H9 (cell line): ENCODE results near the gene TOR4A. TPM values are rescaled to one million over a fixed set of nuclear protein-coding genes. Genes with fewer than 3 reads are reported as not detected.

Experiments used
- DNase-seq: peaks from one replicate; pipeline ENCODE4 v3.0.0-alpha.2; 2017
- H2AFZ ChIP-seq: one replicate; pipeline ENCODE4 v1.6.1; 2013; ENCODE audit warnings: mild to moderate bottlenecking, low read length, control low read depth, moderate library complexity
- H2AK5ac ChIP-seq: 2 replicates; pipeline ENCODE4 v1.6.1; 2013; ENCODE audit warnings: low read length, control low read depth, mixed read lengths; ENCODE audit not compliant: insufficient read length
- H2BK120ac ChIP-seq: one replicate; pipeline ENCODE4 v1.6.1; 2013; ENCODE audit warnings: low read depth, mild to moderate bottlenecking, low read length, control low read depth, inconsistent platforms; ENCODE audit not compliant: poor library complexity, severe bottlenecking
- H2BK12ac ChIP-seq: 2 replicates; pipeline ENCODE4 v1.6.1; 2013; ENCODE audit warnings: low read length, control low read depth, mixed read lengths, low read depth; ENCODE audit not compliant: insufficient read length
- H2BK15ac ChIP-seq: 2 replicates; pipeline ENCODE4 v1.6.1; 2013; ENCODE audit warnings: low read depth, low read length, control low read depth
- H2BK20ac ChIP-seq: one replicate; pipeline ENCODE4 v1.6.1; 2013; ENCODE audit warnings: low read depth, mild to moderate bottlenecking, low read length, control low read depth, inconsistent platforms; ENCODE audit not compliant: poor library complexity, severe bottlenecking
- H2BK5ac ChIP-seq: 2 replicates; pipeline ENCODE4 v1.6.1; 2013; ENCODE audit warnings: low read length, control low read depth, mixed read lengths; ENCODE audit not compliant: insufficient read length
- H3K14ac ChIP-seq: 2 replicates; pipeline ENCODE4 v1.6.1; 2013; ENCODE audit warnings: low read length, control low read depth; ENCODE audit not compliant: insufficient read depth
- H3K18ac ChIP-seq: 2 replicates; pipeline ENCODE4 v1.6.1; 2013; ENCODE audit warnings: low read depth, mild to moderate bottlenecking, mixed read lengths, low read length, control low read depth; ENCODE audit not compliant: insufficient read length
- H3K23ac ChIP-seq: 2 replicates; pipeline ENCODE4 v1.6.1; 2013; ENCODE audit warnings: low read length, control low read depth, mixed read lengths, low read depth; ENCODE audit not compliant: insufficient read length
- H3K23me2 ChIP-seq: 2 replicates; pipeline ENCODE4 v1.6.1; 2013; ENCODE audit warnings: low read depth, mild to moderate bottlenecking, mixed read lengths, low read length, control low read depth; ENCODE audit not compliant: insufficient read length, poor library complexity, severe bottlenecking
- H3K27ac ChIP-seq: 2 replicates; pipeline ENCODE4 v1.5.1; 2013; ENCODE audit warnings: low read length, control low read depth, mixed read lengths, low read depth; ENCODE audit not compliant: insufficient read length
- H3K27me3 ChIP-seq: 2 replicates; pipeline ENCODE4 v1.6.1; 2013; ENCODE audit warnings: low read length, control low read depth, inconsistent platforms; ENCODE audit not compliant: insufficient read depth
- H3K4ac ChIP-seq: 2 replicates; pipeline ENCODE4 v1.6.1; 2013; ENCODE audit warnings: low read depth, mild to moderate bottlenecking, control low read depth, inconsistent platforms, low read length, moderate library complexity
- H3K4me1 ChIP-seq: 2 replicates; pipeline ENCODE4 v1.6.1; 2013; ENCODE audit warnings: low read length, control low read depth, inconsistent platforms; ENCODE audit not compliant: insufficient read depth
- H3K4me2 ChIP-seq: 2 replicates; pipeline ENCODE4 v1.6.1; 2013; ENCODE audit warnings: low read length, control low read depth, mixed read lengths; ENCODE audit not compliant: insufficient read length, insufficient read depth
- H3K56ac ChIP-seq: 2 replicates; pipeline ENCODE4 v1.6.1; 2013; ENCODE audit warnings: low read depth, mild to moderate bottlenecking, mixed read lengths, low read length, control low read depth; ENCODE audit not compliant: insufficient read length
- H3K79me1 ChIP-seq: 2 replicates; pipeline ENCODE4 v1.6.1; 2013; ENCODE audit warnings: low read depth, mild to moderate bottlenecking, moderate library complexity, low read length, control low read depth, inconsistent platforms; ENCODE audit not compliant: insufficient read depth, poor library complexity, severe bottlenecking
- H3K79me2 ChIP-seq: 2 replicates; pipeline ENCODE4 v1.6.1; 2013; ENCODE audit warnings: low read length, control low read depth, inconsistent platforms; ENCODE audit not compliant: insufficient read depth
- H3K9ac ChIP-seq: 2 replicates; pipeline ENCODE4 v1.6.1; 2013; ENCODE audit warnings: low read length, control low read depth, mixed read lengths; ENCODE audit not compliant: insufficient read length; ENCODE audit errors: extremely low read depth
- H3K9me3 ChIP-seq: one replicate; pipeline ENCODE4 v1.6.1; 2013; ENCODE audit warnings: low read depth, low read length, inconsistent platforms; ENCODE audit not compliant: control insufficient read depth
- H3T11ph ChIP-seq: one replicate; pipeline ENCODE4 v1.6.1; 2013; ENCODE audit warnings: mild to moderate bottlenecking, low read length, control low read depth, inconsistent platforms
- H4K20me1 ChIP-seq: one replicate; pipeline ENCODE4 v1.6.1; 2013; ENCODE audit not compliant: control insufficient read depth, insufficient read length, insufficient read depth
- H4K5ac ChIP-seq: 2 replicates; pipeline ENCODE4 v1.6.1; 2013; ENCODE audit warnings: low read depth, mild to moderate bottlenecking, mixed read lengths, low read length, control low read depth; ENCODE audit not compliant: insufficient read length
- H4K8ac ChIP-seq: replicated peaks from 2 replicates; pipeline ENCODE4 v1.6.1; 2013; ENCODE audit warnings: low read length, control low read depth, mixed read lengths, low read depth; ENCODE audit not compliant: insufficient read length
- H4K91ac ChIP-seq: 2 replicates; pipeline ENCODE4 v1.6.1; 2013; ENCODE audit warnings: low read depth, mild to moderate bottlenecking, moderate library complexity, mixed read lengths, low read length, control low read depth; ENCODE audit not compliant: insufficient read length
- H3K27ac Mint-ChIP-seq, 3 experiments: 2 replicates in 2 of 3; 3 replicates in 1 of 3; pipeline ENCODE4 v1.8.0; 2020 to 2021; ENCODE audit warnings: mixed read lengths in 3 of 3, mild to moderate bottlenecking in 1 of 3, moderate library complexity in 1 of 3
- H3K27me3 Mint-ChIP-seq: 2 replicates; pipeline ENCODE4 v1.8.0; 2021; ENCODE audit warnings: low read depth, mild to moderate bottlenecking, moderate library complexity, mixed read lengths
- H3K36me3 Mint-ChIP-seq, 3 experiments: 2 replicates in 2 of 3; 3 replicates in 1 of 3; pipeline ENCODE4 v1.8.0; 2020 to 2021; ENCODE audit warnings: low read depth in 3 of 3, mixed read lengths in 3 of 3; ENCODE audit not compliant: insufficient read depth in 1 of 3
- H3K4me1 Mint-ChIP-seq, 2 experiments: 2 replicates each; pipeline ENCODE4 v1.8.0; 2020; ENCODE audit warnings: mixed read lengths in 2 of 2
- H3K4me3 Mint-ChIP-seq, 2 experiments: 2 replicates in 1 of 2; 3 replicates in 1 of 2; pipeline ENCODE4 v1.8.0; 2020 to 2021; ENCODE audit warnings: mild to moderate bottlenecking in 2 of 2, mixed read lengths in 2 of 2, moderate library complexity in 1 of 2
- H3K9me3 Mint-ChIP-seq, 2 experiments: 2 replicates in 1 of 2; 3 replicates in 1 of 2; pipeline ENCODE4 v1.8.0; 2020; ENCODE audit warnings: mild to moderate bottlenecking in 2 of 2, mixed read lengths in 2 of 2, moderate library complexity in 1 of 2
- WGBS: extraction: QIAGEN DNeasy Blood & Tissue Kit; methylation state at CpG from one replicate; pipeline ENCODE4 v1.1.7; 2013; ENCODE audit warnings: missing lambda C conversion rate, low lambda C conversion rate, mixed read lengths; ENCODE audit not compliant: insufficient read length; ENCODE audit errors: extremely low coverage; 5-methylcytosine and 5-hydroxymethylcytosine counted together
- total RNA-seq: library from RNA; stranded (reverse); gene quantifications from 2 replicates; pipeline ENCODE4 v1.2.1, GENCODE V29; 2021
- TF ChIP-seq, protein P1 (sequence below): fragments of 200-600 bp; sonication (generic); conservative IDR thresholded peaks from 3 replicates; pipeline ENCODE4 v1.8.0; 2021; ENCODE audit warnings: antibody characterized with exemption, mild to moderate bottlenecking

The TOR4A gene
- total RNA-seq, 1 experiment from 2014 or later = 6.2 TPM

DNA sequence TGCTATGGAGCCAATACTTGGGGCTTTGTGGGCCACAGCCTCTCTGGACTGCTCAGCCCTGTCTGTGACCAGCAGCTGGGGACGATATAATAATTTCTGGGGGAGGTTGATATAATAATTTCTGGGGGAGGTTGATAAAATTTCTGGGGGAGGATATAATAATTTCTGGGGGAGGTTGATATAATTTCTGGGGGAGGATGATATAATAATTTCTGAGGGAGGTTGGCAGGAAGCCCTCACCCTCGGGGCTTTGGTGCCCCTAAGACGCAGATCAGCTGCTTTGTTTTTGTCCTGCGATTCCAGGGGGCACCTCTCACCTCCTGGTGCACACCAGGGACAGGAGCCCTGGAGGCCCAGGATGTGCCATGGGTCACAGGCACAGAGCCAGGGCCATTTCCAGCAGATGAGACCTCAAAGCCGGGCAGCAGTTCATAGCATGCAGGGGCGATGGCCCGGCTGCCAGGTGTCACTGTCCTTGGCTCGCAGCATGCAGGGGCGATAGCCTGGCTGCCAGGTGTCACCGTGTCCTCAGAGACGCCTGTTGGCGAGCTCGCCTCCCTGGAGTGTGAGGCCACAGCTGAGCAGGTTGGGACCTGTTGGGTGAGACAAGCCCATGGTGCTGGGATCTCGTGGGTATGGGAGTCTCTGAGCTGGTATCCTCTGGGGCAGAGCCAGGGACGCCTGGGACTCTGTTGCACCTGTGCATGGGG is 3.8 kb upstream of the TOR4A start:
- Histone ChIP-seq H2BK20ac (no peak overlapping the region), H4K91ac (no peak overlapping the region), H3K9me3 (no peaks in the 10 kb centered on the region), H2BK12ac (no peak overlapping the region), H2AK5ac (no peak overlapping the region), H3K27me3 (no peaks in the 10 kb centered on the region), H2AFZ (no peak overlapping the region), H4K5ac (no peak overlapping the region), H3K27ac (no peak overlapping the region), H4K20me1 (no peaks in the 10 kb centered on the region), H3K14ac (no peak overlapping the region), H3K23ac (no peak overlapping the region), H2BK5ac (no peak overlapping the region), H3T11ph (no peak overlapping the region), H3K23me2 (peaks cover 4% of the 10 kb centered on the region), H3K9ac (no peak overlapping the region), H4K8ac (no peak overlapping the region), H2BK15ac (no peak overlapping the region), H3K4me2 (no peak overlapping the region), H3K4ac (no peak overlapping the region), H3K79me2 (no peaks in the 10 kb centered on the region), H2BK120ac (no peak overlapping the region), H3K79me1 (no peaks in the 10 kb centered on the region), H3K56ac (no peak overlapping the region), H3K4me1 (no peaks in the 10 kb centered on the region), H3K18ac (no peak overlapping the region)
- TF ChIP-seq, protein P1, sequence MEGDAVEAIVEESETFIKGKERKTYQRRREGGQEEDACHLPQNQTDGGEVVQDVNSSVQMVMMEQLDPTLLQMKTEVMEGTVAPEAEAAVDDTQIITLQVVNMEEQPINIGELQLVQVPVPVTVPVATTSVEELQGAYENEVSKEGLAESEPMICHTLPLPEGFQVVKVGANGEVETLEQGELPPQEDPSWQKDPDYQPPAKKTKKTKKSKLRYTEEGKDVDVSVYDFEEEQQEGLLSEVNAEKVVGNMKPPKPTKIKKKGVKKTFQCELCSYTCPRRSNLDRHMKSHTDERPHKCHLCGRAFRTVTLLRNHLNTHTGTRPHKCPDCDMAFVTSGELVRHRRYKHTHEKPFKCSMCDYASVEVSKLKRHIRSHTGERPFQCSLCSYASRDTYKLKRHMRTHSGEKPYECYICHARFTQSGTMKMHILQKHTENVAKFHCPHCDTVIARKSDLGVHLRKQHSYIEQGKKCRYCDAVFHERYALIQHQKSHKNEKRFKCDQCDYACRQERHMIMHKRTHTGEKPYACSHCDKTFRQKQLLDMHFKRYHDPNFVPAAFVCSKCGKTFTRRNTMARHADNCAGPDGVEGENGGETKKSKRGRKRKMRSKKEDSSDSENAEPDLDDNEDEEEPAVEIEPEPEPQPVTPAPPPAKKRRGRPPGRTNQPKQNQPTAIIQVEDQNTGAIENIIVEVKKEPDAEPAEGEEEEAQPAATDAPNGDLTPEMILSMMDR = no peak
- no peak overlapping the region for H3K4me3 Mint-ChIP-seq
- H3K27ac Mint-ChIP-seq = no peak overlapping the region; a peak in 1 of 7 replicates
- no peaks in the 10 kb centered on the region for H3K27me3 Mint-ChIP-seq
- no peaks in the 10 kb centered on the region; a peak in 1 of 5 replicates for H3K9me3 Mint-ChIP-seq
- no CpG with 5 or more reads among the region's 15 CpGs for WGBS
- peaks cover 20 to 29% of the 10 kb centered on the region in 2 experiments for H3K4me1 Mint-ChIP-seq
- peaks cover 7 to 22% (median 20%) of the 10 kb centered on the region in 3 experiments; a peak in 6 of 7 replicates for H3K36me3 Mint-ChIP-seq
- peak; percentile 28 for DNase-seq
